ENCODE results near the gene ZBTB8OS. TPM values are rescaled to one million over a fixed set of nuclear protein-coding genes. Genes with fewer than 3 reads are reported as not detected.
A peak's percentile ranks its signal among the peaks of the same experiment; 100 is the strongest.

Gene ZBTB8OS
- total RNA-seq, 2 experiments from 2014 or later, result 23.9 to 24.1 TPM

DNA sequence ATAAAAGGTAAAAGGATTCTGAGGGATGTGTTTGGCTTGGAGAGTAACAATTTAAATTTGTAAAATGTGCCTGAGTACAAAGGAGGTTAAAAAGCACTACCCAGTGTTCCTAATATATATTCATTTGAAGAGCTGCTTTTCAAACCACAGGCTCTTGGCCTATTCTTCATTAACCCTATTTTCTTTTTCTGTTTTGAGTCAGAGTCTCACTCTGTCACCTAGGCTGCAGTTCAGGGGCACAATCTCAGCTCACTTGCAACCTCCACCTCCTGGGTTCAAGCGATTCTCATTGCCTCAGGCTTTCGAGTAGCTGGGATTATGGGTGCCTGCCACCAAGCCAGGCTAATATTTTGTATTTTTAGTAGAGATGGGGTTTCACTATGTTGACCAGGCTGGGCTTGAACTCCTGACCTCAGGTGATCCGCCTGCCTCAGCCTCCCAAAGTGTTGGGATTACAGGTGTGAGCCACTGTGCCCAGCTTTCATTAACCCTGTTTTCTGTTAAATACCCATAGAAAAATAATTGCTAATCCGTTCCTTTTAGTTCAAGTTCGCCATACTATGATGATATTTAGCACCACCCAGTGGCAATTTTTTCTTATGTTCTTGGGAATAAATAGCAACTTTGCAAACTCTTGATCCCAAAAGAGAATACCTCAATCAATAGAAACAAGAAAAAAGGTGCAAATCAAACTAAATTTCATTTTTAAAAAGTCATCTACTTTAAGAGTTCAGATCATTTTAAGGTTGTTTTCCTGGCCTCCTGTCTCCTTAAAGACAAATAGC is 30.5 kb downstream of the ZBTB8OS start:
- Histone ChIP-seq H3K4me1 (ENCODE audit: insufficient read depth, low read length) (no peaks in the 10 kb centered on the region), H3K4me3 (ENCODE audit: low read length) (no peak overlapping the region), H3K27ac (ENCODE audit: low read depth in 1 of 2, low read length in 2 of 2) (no peak overlapping the region), H3K9me3 (ENCODE audit: control insufficient read depth in 1 of 2, insufficient read depth in 1 of 2, low read length in 2 of 2) (no peaks in the 10 kb centered on the region), H3K36me3 (ENCODE audit: insufficient read depth, low read length) (peaks cover 8% of the 10 kb centered on the region), H3K27me3 (ENCODE audit: control insufficient read depth in 1 of 2, insufficient read depth in 2 of 2, low read length in 2 of 2) (no peaks in the 10 kb centered on the region)
- no peak for ATAC-seq (ENCODE audit: poor library complexity)
- H3K27ac Mint-ChIP-seq, result no peak overlapping the region
- H3K27me3 Mint-ChIP-seq, result no peaks in the 10 kb centered on the region
- DNase-seq, result no peak
- H3K4me3 Mint-ChIP-seq, result no peak overlapping the region
- intact Hi-C loops (cut with DNase I, micrococcal nuclease), result no loop called here
- no peaks in the 10 kb centered on the region for H3K9me3 Mint-ChIP-seq
- ChIA-PET CTCF (interaction anchor here (1.2 kb wide), 1 partner anchor 92 kb away, joined by 3 read pairs; no protein-coding TSS in a partner anchor), POLR2A (no interaction called here)
- peaks cover 55% of the 10 kb centered on the region for H3K36me3 Mint-ChIP-seq (ENCODE audit: low read depth)
- peaks cover 18% of the 10 kb centered on the region for H3K4me1 Mint-ChIP-seq (ENCODE audit: low read depth)
- TF ChIP-seq, protein P1, sequence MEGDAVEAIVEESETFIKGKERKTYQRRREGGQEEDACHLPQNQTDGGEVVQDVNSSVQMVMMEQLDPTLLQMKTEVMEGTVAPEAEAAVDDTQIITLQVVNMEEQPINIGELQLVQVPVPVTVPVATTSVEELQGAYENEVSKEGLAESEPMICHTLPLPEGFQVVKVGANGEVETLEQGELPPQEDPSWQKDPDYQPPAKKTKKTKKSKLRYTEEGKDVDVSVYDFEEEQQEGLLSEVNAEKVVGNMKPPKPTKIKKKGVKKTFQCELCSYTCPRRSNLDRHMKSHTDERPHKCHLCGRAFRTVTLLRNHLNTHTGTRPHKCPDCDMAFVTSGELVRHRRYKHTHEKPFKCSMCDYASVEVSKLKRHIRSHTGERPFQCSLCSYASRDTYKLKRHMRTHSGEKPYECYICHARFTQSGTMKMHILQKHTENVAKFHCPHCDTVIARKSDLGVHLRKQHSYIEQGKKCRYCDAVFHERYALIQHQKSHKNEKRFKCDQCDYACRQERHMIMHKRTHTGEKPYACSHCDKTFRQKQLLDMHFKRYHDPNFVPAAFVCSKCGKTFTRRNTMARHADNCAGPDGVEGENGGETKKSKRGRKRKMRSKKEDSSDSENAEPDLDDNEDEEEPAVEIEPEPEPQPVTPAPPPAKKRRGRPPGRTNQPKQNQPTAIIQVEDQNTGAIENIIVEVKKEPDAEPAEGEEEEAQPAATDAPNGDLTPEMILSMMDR (IDR thresholded peaks at IDR 0.05), result no peak

- TF ChIP-seq, protein P1 (IDR thresholded peaks at IDR 0.05), result no peak
- Mint-ChIP-seq H3K4me1 (ENCODE audit: low read depth) (peaks cover 11% of the 10 kb centered on the region), H3K36me3 (ENCODE audit: low read depth) (peaks cover 48% of the 10 kb centered on the region), H3K27ac (no peak overlapping the region), H3K9me3 (no peaks in the 10 kb centered on the region), H3K27me3 (no peaks in the 10 kb centered on the region), H3K4me3 (no peak overlapping the region)
- Histone ChIP-seq H3K36me3 (ENCODE audit: insufficient read depth, low read length) (peaks cover 8% of the 10 kb centered on the region), H3K27ac (ENCODE audit: low read depth in 1 of 2, low read length in 2 of 2) (no peak overlapping the region), H3K4me1 (ENCODE audit: insufficient read depth, low read length) (no peaks in the 10 kb centered on the region), H3K4me3 (ENCODE audit: low read length) (no peak overlapping the region), H3K9me3 (ENCODE audit: control insufficient read depth in 1 of 2, insufficient read depth in 1 of 2, low read length in 2 of 2) (no peaks in the 10 kb centered on the region), H3K27me3 (ENCODE audit: control insufficient read depth in 1 of 2, insufficient read depth in 2 of 2, low read length in 2 of 2) (no peaks in the 10 kb centered on the region)
- CTCF ChIA-PET, result no interaction called here
- ATAC-seq (ENCODE audit: poor library complexity) (no peak), DNase-seq (no peak)
- intact Hi-C loops (cut with DNase I, micrococcal nuclease), result no loop called here
- POLR2A ChIA-PET, result no interaction called here
Observed at GRCh38 chr1:32618673-32619221, 31.6 kb downstream of the ZBTB8OS start.

DNA sequence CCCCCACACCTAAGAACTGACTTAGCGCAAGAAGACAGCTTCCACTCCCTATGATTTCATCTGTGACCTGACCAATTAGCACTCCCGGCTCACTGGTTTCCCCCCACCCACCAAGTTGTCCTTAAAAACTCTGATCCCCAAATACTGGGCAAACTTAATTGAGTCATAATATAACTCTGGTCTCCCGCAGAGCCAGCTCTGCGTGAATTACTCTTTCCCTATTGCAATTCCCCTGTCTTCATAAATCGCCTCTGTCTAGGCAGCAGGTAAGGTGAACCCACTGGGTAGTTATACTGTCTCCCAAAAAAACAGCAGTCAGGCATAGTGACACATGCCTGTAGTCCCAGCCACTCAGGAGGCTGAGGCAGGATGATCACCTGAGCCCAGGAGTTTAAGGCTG is 36.9 kb downstream of the ZBTB8OS start:
- H3K4me1 Mint-ChIP-seq (ENCODE audit: low read depth), result peaks cover 6% of the 10 kb centered on the region
- H3K9me3 Mint-ChIP-seq, result no peaks in the 10 kb centered on the region
- ATAC-seq (ENCODE audit: poor library complexity) (no peak), DNase-seq (no peak)
- no peak overlapping the region for H3K27ac Mint-ChIP-seq
- TF ChIP-seq, protein P1 (IDR thresholded peaks at IDR 0.05), result no peak
- Histone ChIP-seq H3K27me3 (ENCODE audit: control insufficient read depth in 1 of 2, insufficient read depth in 2 of 2, low read length in 2 of 2) (peaks cover 3 to 5% of the 10 kb centered on the region in 2 experiments), H3K4me3 (ENCODE audit: low read length) (no peak overlapping the region), H3K36me3 (ENCODE audit: insufficient read depth, low read length) (no peaks in the 10 kb centered on the region), H3K27ac (ENCODE audit: low read depth in 1 of 2, low read length in 2 of 2) (no peak overlapping the region), H3K9me3 (ENCODE audit: control insufficient read depth in 1 of 2, insufficient read depth in 1 of 2, low read length in 2 of 2) (no peaks in the 10 kb centered on the region), H3K4me1 (ENCODE audit: insufficient read depth, low read length) (peaks cover 15% of the 10 kb centered on the region)
- H3K27me3 Mint-ChIP-seq, result no peaks in the 10 kb centered on the region
- H3K36me3 Mint-ChIP-seq (ENCODE audit: low read depth), result peaks cover 4% of the 10 kb centered on the region
- peak overlapping the region; percentile 72 for H3K4me3 Mint-ChIP-seq
- POLR2A ChIA-PET, result no interaction called here
- intact Hi-C loops (cut with DNase I, micrococcal nuclease), result no loop called here
- CTCF ChIA-PET, result interaction anchor here (0.8 kb wide), 1 partner anchor 28 kb away, joined by 3 read pairs; no protein-coding TSS in a partner anchor

Data from CD4-positive, alpha-beta T cell (primary cell).